Activated B cell treated with CpG ODN at 0.5 μM for 24 hours (primary cell): ENCODE results near the gene PMPCA. TPM values are rescaled to one million over a fixed set of nuclear protein-coding genes. Genes with fewer than 3 reads are reported as not detected.

ENCODE experiments used
- ATAC-seq: fragments of 200-7000 bp; cut with Tn5 transposase; one replicate; pipeline ENCODE4 v1.10.0; 2021; ENCODE audit warnings: low read depth, mild to moderate bottlenecking, moderate library complexity
- CTCF ChIA-PET: fragments of 350-600 bp; sonication (Branson Sonifier 250); formaldehyde crosslinking; loops from one replicate; lab custom pipeline; 2021; ENCODE audit warnings: antibody characterized with exemption; lab: Charles Lee
- POLR2A ChIA-PET: fragments of 350-600 bp; sonication (Branson Sonifier 250); formaldehyde crosslinking; loops from one replicate; lab custom pipeline; 2021; ENCODE audit warnings: antibody characterized with exemption; lab: Charles Lee
- DNase-seq: peaks from one replicate; pipeline ENCODE4 v3.0.0; 2022
- H3K27ac Mint-ChIP-seq: one replicate; pipeline ENCODE4 v1.8.0; 2020; ENCODE audit warnings: mixed read lengths
- H3K27me3 Mint-ChIP-seq: one replicate; pipeline ENCODE4 v1.8.0; 2021; ENCODE audit warnings: mixed read lengths
- H3K36me3 Mint-ChIP-seq: one replicate; pipeline ENCODE4 v1.8.0; 2021; ENCODE audit warnings: low read depth, mixed read lengths
- H3K4me1 Mint-ChIP-seq: one replicate; pipeline ENCODE4 v1.8.0; 2021; ENCODE audit warnings: mixed read lengths
- H3K4me3 Mint-ChIP-seq: one replicate; pipeline ENCODE4 v1.8.0; 2020; ENCODE audit warnings: mild to moderate bottlenecking, mixed read lengths
- H3K9me3 Mint-ChIP-seq: one replicate; pipeline ENCODE4 v1.8.0; 2020; ENCODE audit warnings: mixed read lengths
- CTCF ChIP-seq: fragments of 200-600 bp; IDR thresholded peaks from one replicate; pipeline ENCODE4 v1.8.0; 2022; ENCODE audit warnings: antibody characterized with exemption, mild to moderate bottlenecking
- intact Hi-C: fragments of 100-400 bp; cut with micrococcal nuclease; formaldehyde crosslinking; loops from one replicate; pipeline ENCODE4 v1.15.1; 2024
- total RNA-seq: library from RNA; stranded (reverse); gene quantifications from 2 replicates; pipeline ENCODE4 v1.2.3, GENCODE V29; 2022

Gene PMPCA
- total RNA-seq, 1 donor from 2014 or later, result 75.3 TPM

- no peak for TF ChIP-seq CTCF
- POLR2A ChIA-PET, result interaction anchor here (0.6 kb wide), 1 partner anchor 163 kb away, joined by 3 read pairs; no protein-coding TSS in a partner anchor
- no peaks in the 10 kb centered on the region for H3K4me1 Mint-ChIP-seq
- no peak overlapping the region for H3K27ac Mint-ChIP-seq
- ATAC-seq, result no peak
- intact Hi-C loops, result no loop called here
- no peak for DNase-seq
- no peaks in the 10 kb centered on the region for H3K9me3 Mint-ChIP-seq
- H3K4me3 Mint-ChIP-seq, result no peak overlapping the region
- CTCF ChIA-PET, result no interaction called here
- H3K36me3 Mint-ChIP-seq, result peaks cover 83% of the 10 kb centered on the region
- no peaks in the 10 kb centered on the region for H3K27me3 Mint-ChIP-seq
Measured at GRCh38 chr9:136453326-136453725, 42.9 kb downstream of the PMPCA start.

GRCh38 chr9:136454026-136454796 lies 43.8 kb downstream of the PMPCA start:
- H3K4me1 Mint-ChIP-seq, result no peaks in the 10 kb centered on the region
- H3K9me3 Mint-ChIP-seq, result no peaks in the 10 kb centered on the region
- intact Hi-C loops, result no loop called here
- POLR2A ChIA-PET, result no interaction called here
- no peak overlapping the region for H3K27ac Mint-ChIP-seq
- no peak for ATAC-seq
- H3K27me3 Mint-ChIP-seq, result no peaks in the 10 kb centered on the region
- DNase-seq, result no peak
- CTCF ChIA-PET, result no interaction called here
- no peak overlapping the region for H3K4me3 Mint-ChIP-seq
- H3K36me3 Mint-ChIP-seq, result peaks cover 86% of the 10 kb centered on the region
- no peak for TF ChIP-seq CTCF

GRCh38 chr9:136455043-136456002 lies 44.9 kb downstream of the PMPCA start:
- no peaks in the 10 kb centered on the region for H3K27me3 Mint-ChIP-seq
- no peak for TF ChIP-seq CTCF
- DNase-seq, result no peak
- ChIA-PET CTCF (no interaction called here), POLR2A (no interaction called here)
- no peaks in the 10 kb centered on the region for H3K9me3 Mint-ChIP-seq
- ATAC-seq, result no peak
- intact Hi-C loops, result no loop called here
- H3K27ac Mint-ChIP-seq, result no peak overlapping the region
- no peak overlapping the region for H3K4me3 Mint-ChIP-seq
- no peaks in the 10 kb centered on the region for H3K4me1 Mint-ChIP-seq
- peaks cover 84% of the 10 kb centered on the region for H3K36me3 Mint-ChIP-seq

GRCh38 chr9:136456258-136456657 lies 45.8 kb downstream of the PMPCA start:
- no peaks in the 10 kb centered on the region for H3K9me3 Mint-ChIP-seq
- no peak for DNase-seq
- intact Hi-C loops, result no loop called here
- H3K36me3 Mint-ChIP-seq, result peaks cover 82% of the 10 kb centered on the region
- CTCF ChIA-PET, result no interaction called here
- no peak for ATAC-seq
- no peak for TF ChIP-seq CTCF
- no peaks in the 10 kb centered on the region for H3K4me1 Mint-ChIP-seq
- H3K27ac Mint-ChIP-seq, result no peak overlapping the region
- POLR2A ChIA-PET, result no interaction called here
- no peak overlapping the region for H3K4me3 Mint-ChIP-seq
- H3K27me3 Mint-ChIP-seq, result no peaks in the 10 kb centered on the region

- DNase-seq (no peak), ATAC-seq (no peak)
- intact Hi-C loops, result no loop called here
- TF ChIP-seq CTCF, result no peak
- ChIA-PET CTCF (interaction anchor here (0.7 kb wide), 1 partner anchor 231 kb away, joined by 3 read pairs; no protein-coding TSS in a partner anchor), POLR2A (interaction anchor here (0.6 kb wide), 2 partner anchors 38 to 570 kb away, joined by 4 to 5 read pairs; no protein-coding TSS in a partner anchor)
- Mint-ChIP-seq H3K27me3 (no peaks in the 10 kb centered on the region), H3K9me3 (no peaks in the 10 kb centered on the region), H3K36me3 (peaks cover 84% of the 10 kb centered on the region), H3K27ac (no peak overlapping the region), H3K4me1 (no peaks in the 10 kb centered on the region), H3K4me3 (no peak overlapping the region)
Measured at GRCh38 chr9:136457326-136457725, 46.9 kb downstream of the PMPCA start.
